CD4-positive, alpha-beta T cell treated with Interleukin-17A for 1 hour (primary cell): ENCODE measurements around the gene PIK3CA.
A peak's percentile ranks its signal among the peaks of the same experiment; 100 is the strongest.
"Not testable (repeated sequence)": the region's sequence is repeated elsewhere in the genome, so short reads cannot be mapped to it uniquely, and the experiment has no call there.

ENCODE experiments used
- DNase-seq: peaks from one replicate; pipeline ENCODE4 v3.0.0-alpha.2; 2020

Gene PIK3CA

GRCh38 chr3:179147873-179148615, at the start of gene PIK3CA:
Gene PIK3CA, plus strand, starts transcription at chr3:179148357. Its CDS starts 50,469 bp downstream, at chr3:179198826.
- DNase-seq, result peak; percentile 98

DNA sequence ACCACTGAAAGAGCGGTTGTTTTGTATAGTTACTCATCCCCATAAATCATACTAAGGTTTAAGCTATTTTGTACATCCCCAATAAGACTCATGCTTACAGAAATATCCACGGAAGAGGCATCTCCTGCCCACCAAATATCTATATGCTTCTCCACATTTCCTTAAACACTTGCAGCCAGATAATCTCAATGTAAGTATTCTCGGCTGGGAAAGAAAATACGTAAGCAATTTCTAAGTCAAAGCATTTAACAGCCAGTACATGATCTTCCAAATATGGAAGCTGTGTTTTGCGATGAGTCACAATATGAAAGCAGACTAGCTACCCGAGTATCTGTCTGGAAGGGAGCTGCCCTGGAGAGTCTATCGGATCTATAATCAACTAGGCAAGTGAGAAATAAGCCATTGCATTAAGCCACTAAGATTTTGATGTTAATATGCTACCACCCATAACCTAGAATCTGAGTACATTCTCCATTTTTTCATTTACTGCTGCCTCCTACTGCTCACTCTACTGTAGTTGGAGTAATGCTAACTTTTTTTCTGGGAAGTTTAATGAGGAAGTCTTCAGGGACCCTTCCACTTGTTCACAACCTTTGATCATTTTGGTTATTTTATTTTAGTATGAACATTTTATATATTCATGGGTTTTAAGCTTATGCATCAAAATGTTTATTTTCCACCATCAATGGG, 49.6 kb upstream of the PIK3CA start:
- DNase-seq, result no peak

DNA sequence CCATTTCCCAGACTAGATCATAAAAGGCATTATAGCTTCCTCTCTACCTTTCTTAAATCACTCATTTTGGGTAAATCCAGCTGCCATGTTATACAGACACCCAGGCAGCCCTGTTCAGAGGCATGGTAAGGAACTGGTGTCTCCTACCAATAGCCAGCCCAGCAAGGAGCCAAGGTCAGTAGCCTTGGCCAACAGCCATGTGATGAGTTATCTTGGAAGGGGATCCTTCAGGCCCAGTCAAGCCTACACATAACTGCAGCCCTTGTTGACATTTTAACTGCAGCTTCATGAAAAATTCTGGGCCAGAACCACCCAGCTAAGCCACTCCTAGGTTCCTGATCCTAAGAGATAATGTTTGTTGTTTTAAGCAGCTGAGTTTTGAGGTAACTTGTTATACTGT, 47.5 kb upstream of the PIK3CA start:
- no peak for DNase-seq

- no peak for DNase-seq
These were observed 42.3 kb upstream of the PIK3CA start for GRCh38 chr3:179105881-179106280.

GRCh38 chr3:179107617-179108016, 40.5 kb upstream of the PIK3CA start:
- no peak for DNase-seq

GRCh38 chr3:179108086-179108485, 40.1 kb upstream of the PIK3CA start:
- no peak for DNase-seq

- no peak for DNase-seq
These were observed 34.3 kb upstream of the PIK3CA start for GRCh38 chr3:179113903-179114302.

GRCh38 chr3:179115444-179115843, 32.7 kb upstream of the PIK3CA start:
- not testable (repeated sequence) for DNase-seq

GRCh38 chr3:179116816-179117215, 31.3 kb upstream of the PIK3CA start:
- no peak for DNase-seq

GRCh38 chr3:179132191-179132890, 15.8 kb upstream of the PIK3CA start:
- not testable (repeated sequence) for DNase-seq

DNA sequence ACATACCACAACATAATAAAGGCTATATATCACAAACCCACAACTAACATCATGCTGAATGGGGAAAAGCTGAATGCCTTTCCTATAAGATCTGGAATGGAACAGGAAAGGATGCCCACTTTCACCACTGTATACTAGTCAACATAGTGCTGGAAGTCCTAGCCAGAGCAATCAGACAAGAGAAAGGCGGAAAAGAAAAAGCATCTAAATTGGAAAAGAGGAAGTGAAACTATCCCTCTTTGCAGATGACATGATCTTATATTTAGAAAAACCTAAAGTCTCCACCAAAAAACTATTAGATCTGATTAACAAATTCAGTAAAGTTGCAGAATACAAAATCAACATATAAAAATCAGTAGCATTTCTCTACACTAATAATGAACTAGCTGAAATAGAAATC, 14.6 kb upstream of the PIK3CA start:
- DNase-seq, result no peak

DNA sequence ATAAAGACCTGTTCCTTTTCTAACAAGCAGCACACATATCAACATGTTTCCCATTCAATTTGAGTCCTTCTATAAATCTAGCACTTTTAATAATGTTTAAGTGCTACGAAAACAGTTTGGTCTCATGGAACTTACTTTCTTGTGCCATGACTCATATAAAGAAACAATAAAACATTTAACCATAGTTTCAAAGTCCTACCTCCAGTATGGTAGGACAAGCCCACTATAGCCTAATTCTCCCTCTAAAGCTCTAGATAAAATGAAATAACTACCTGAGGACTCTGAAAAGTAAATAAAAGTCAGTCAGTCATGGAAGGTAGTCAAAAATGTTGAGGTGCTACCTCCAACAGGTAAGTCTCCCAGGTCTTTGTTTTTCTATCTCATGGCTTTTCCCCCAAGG, 12.0 kb upstream of the PIK3CA start:
- DNase-seq, result no peak

- no peak for DNase-seq
These were observed 6.3 kb upstream of the PIK3CA start for GRCh38 chr3:179141890-179142289.

DNA sequence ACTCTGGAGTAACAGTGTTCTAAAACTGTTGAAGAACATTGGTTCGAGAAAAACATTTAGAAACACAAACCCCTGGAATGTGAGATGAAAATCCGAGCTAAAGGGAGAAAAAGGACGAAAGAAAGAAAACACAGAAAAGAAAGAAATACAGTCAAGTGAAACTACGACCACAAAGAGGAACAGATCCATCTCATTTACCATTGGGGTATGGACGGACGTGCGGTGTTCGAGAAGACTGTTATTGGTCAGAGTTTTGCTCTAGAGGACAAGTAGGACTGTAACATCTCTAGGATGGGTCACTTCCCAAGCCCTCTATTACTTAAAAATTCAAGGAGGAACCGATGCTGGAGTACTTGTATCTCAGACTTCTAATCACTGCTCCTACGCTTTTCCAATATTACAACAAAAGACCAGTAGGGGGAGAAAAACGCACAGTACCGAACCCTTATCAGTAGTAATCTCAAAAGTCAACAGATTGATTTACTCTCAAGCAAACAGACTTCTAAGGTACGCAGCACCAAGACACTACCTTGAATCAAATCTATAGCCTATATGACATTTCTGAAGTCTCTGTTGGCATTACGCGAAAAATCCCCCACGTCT, 1.1 kb upstream of the PIK3CA start:
- DNase-seq, result peak; percentile 82

DNA sequence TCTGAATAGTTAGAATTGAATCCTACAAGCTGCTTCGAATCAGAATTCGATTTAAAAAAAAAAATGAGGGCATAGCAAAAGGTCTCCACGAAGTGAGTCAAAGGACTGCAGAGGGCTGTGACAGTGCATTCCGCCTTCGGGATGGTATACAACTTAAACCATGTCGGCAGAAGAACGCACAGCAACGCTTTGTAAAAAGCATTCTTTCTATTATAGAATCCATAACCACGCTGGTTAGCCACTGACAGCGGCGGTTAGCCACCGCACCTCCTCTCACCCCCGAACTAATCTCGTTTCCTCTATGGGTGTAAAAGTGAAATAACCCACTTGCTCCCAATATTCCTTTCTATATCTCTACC, 664 bp upstream of the PIK3CA start:
- DNase-seq, result no peak

- DNase-seq, result peak; percentile 78
These were observed 654 bp downstream of the PIK3CA start for GRCh38 chr3:179148616-179149405.

GRCh38 chr3:179149406-179149867, 1.3 kb downstream of the PIK3CA start:
- DNase-seq, result peak; percentile 66

GRCh38 chr3:179149951-179150350, 1.8 kb downstream of the PIK3CA start:
- no peak for DNase-seq

GRCh38 chr3:179150610-179151009, 2.5 kb downstream of the PIK3CA start:
- no peak for DNase-seq

- DNase-seq, result no peak
These were observed 3.3 kb downstream of the PIK3CA start for GRCh38 chr3:179151474-179151873.

- DNase-seq, result no peak
These were observed 8.0 kb downstream of the PIK3CA start for GRCh38 chr3:179156170-179156569.

GRCh38 chr3:179156775-179157174, 8.6 kb downstream of the PIK3CA start:
- no peak for DNase-seq
